ENCODE data around the gene WIZ. TPM values are rescaled to one million over a fixed set of nuclear protein-coding genes. Genes with fewer than 3 reads are reported as not detected.

WIZ gene
- total and polyA plus RNA-seq, 9 of the 15 experiments (the other 6 are each of a cell fraction or from before 2014, with no cell fraction given) = 0.06 to 37.5 (median 4.8) TPM

GRCh38 chr19:15456871-15457700, 7.3 kb upstream of the WIZ start:
- FAIRE-seq = no peak
- peak; percentile 12; the same call in 2 of the 3 replicates for ATAC-seq
- peak in 3 of 4 experiments; percentile 39 to 70 (median 64) for DNase-seq (ENCODE audit: extremely low read depth in 1 of 4, low spot score in 3 of 4)
- CTCF ChIA-PET (ENCODE audit: low intra/inter-chr PET ratio) = no interaction called here
- 0 out of 2 replicates have a peak, but pooled peaks cover 2% of the 10 kb centered on the region for H4K20me1 ChIP-seq (replicated peaks; ENCODE audit: control insufficient read depth, insufficient read depth, low read length)
- peaks cover 0 to 11% of the 10 kb centered on the region in 2 experiments; a peak in 2 of 5 replicates for H3K27me3 ChIP-seq (ENCODE audit: control insufficient read depth in 2 of 2, insufficient read depth in 2 of 2, low read length in 2 of 2)
- no peak overlapping the region for H3K4me2 ChIP-seq (ENCODE audit: insufficient read depth, low read length)
- no TSS peak for BruUV-seq (replicated peaks)
- H3K9me1 ChIP-seq (ENCODE audit: control insufficient read depth, insufficient read depth, low read length) = no peaks in the 10 kb centered on the region
- H2AFZ ChIP-seq (ENCODE audit: low read depth, low read length) = no peak overlapping the region
- H3K4me1 ChIP-seq (replicated peaks in 1 of 2; ENCODE audit: control insufficient read depth in 2 of 2, insufficient read depth in 2 of 2, low read length in 2 of 2) = peaks cover 6 to 34% of the 10 kb centered on the region in 2 experiments; a peak in 4 of 5 replicates
- TF ChIP-seq ZNF785 (CRISPR knock-in tag; IDR thresholded peaks at IDR 0.05) (no peak), TFAP4 (CRISPR knock-in tag; IDR thresholded peaks at IDR 0.05; ENCODE audit: borderline replicate concordance) (peak; percentile 66; the same call in 1 of the 2 replicates)
- H3K27ac ChIP-seq (ENCODE audit: extremely low read depth, low read depth, low read length) = no peak overlapping the region
- H3K79me2 ChIP-seq (ENCODE audit: control insufficient read depth, insufficient read depth, low read length) = no peaks in the 10 kb centered on the region
- H3K36me3 ChIP-seq (ENCODE audit: control insufficient read depth, insufficient read depth, low read length) = no peaks in the 10 kb centered on the region
- H3K9me3 ChIP-seq (replicated peaks; ENCODE audit: control insufficient read depth, insufficient read depth, low read depth, low read length) = no peaks in the 10 kb centered on the region
- intact Hi-C loops (cut with micrococcal nuclease) = no loop called here
- H3K9ac ChIP-seq (ENCODE audit: insufficient read depth in 1 of 2, low read depth in 2 of 2, low read length in 2 of 2) = no peak overlapping the region
- POLR2A ChIA-PET = interaction anchor here (0.6 to 1.1 kb wide), 2 partner anchors 24 to 35 kb away, joined by 3 to 5 read pairs; no protein-coding TSS in a partner anchor
- 70% methylated on average over 34 of the region's 86 CpGs for WGBS (ENCODE audit: insufficient coverage, low coverage, missing lambda C conversion rate)
- in situ Hi-C loops (cut with MboI) = no loop called here
- no peak overlapping the region for H3K4me3 ChIP-seq

Measured in K562 (cell line).